SK-N-MC (cell line): ENCODE data around the gene PIK3R1.

ENCODE experiments used
- EZH2 ChIP-seq: fragments of 200-600 bp; sonication (generic); IDR thresholded peaks from one replicate; pipeline ENCODE4 v1.6.1; 2017; ENCODE audit warnings: antibody characterized with exemption
- FOXP2 ChIP-seq: optimal IDR thresholded peaks from 2 replicates; pipeline ENCODE3; 2011; ENCODE audit warnings: mild to moderate bottlenecking, moderate library complexity; ENCODE audit not compliant: insufficient read depth; ENCODE audit errors: extremely low read length, control extremely low read depth
- POLR2AphosphoS5 ChIP-seq: IDR thresholded peaks from 2 replicates; pipeline ENCODE4 v1.6.1; 2012; ENCODE audit warnings: mild to moderate bottlenecking, low read depth, low read length, borderline replicate concordance

DNA sequence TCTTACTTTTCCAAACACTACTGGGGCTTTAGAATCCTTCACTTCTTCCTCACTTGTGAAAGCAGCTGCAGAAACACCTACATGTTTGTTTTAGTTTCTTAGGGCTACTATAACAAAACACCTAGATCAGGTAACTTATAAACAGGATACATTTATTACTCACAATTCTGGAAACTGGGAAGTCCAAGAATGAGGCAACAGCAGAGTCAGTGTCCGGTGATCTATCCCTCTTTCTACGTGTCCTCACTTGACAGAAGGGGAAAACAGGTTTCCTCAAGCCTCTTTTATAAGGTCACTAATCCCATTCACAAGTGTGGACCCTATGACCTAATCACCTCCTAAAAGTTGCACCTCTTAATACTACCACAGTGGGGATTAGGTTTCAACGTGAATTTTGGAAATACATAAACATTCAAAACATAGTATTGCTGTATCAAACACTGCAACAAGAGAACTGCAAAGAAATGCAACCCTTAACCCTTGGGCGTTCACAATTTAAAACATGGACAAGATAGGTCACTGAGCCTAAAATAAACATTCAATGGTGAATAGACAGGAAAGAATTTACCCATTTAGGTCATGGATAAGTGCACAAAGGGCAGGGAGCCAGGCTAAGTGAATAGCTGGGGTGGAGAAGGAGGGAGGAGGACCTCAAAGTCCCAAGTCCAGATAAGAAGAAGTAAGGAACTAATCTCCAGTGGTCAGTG lies 104.3 kb downstream of the PIK3R1 start:
- TF ChIP-seq POLR2AphosphoS5 (no peak), EZH2 (no peak), FOXP2 (no peak)
